HEK293 (cell line): ENCODE results near the gene TCF7L2.
A peak's percentile ranks its signal among the peaks of the same experiment; 100 is the strongest.

Experiments used
- BCL11B ChIP-seq: fragments of 450-650 bp; formaldehyde crosslinking; IDR thresholded peaks from 2 replicates; pipeline ENCODE4 v1.5.1; 2016; ENCODE audit warnings: low read depth, missing biosample characterization, missing genetic modification characterization
- GLIS2 ChIP-seq: fragments of 450-650 bp; formaldehyde crosslinking; IDR thresholded peaks from 2 replicates; pipeline ENCODE4 v1.5.1; 2016; ENCODE audit warnings: missing biosample characterization, missing genetic modification characterization
- HOXC10 ChIP-seq: sonication (generic); formaldehyde crosslinking; IDR thresholded peaks from 2 replicates; pipeline ENCODE4 v1.8.1; 2023; ENCODE audit warnings: mild to moderate bottlenecking, missing genetic modification reagents
- KLF10 ChIP-seq: fragments of 450-650 bp; IDR thresholded peaks from 2 replicates; pipeline ENCODE4 v1.5.1; 2018; ENCODE audit warnings: missing biosample characterization, mild to moderate bottlenecking, missing genetic modification characterization
- KLF8 ChIP-seq: fragments of 450-650 bp; formaldehyde crosslinking; IDR thresholded peaks from 2 replicates; pipeline ENCODE4 v1.5.1; 2016; ENCODE audit warnings: missing biosample characterization, missing genetic modification characterization
- MEIS1 ChIP-seq: sonication (generic); formaldehyde crosslinking; IDR thresholded peaks from 2 replicates; pipeline ENCODE4 v1.8.1; 2022; ENCODE audit warnings: missing genetic modification reagents, mild to moderate bottlenecking, borderline replicate concordance
- PRDM1 ChIP-seq: fragments of 450-650 bp; formaldehyde crosslinking; IDR thresholded peaks from 2 replicates; pipeline ENCODE4; 2016; ENCODE audit warnings: missing biosample characterization, missing genetic modification characterization
- SP3 ChIP-seq: fragments of 450-650 bp; formaldehyde crosslinking; IDR thresholded peaks from 2 replicates; pipeline ENCODE4 v1.5.1; 2016; ENCODE audit warnings: missing biosample characterization, missing genetic modification characterization
- ZBTB20 ChIP-seq: fragments of 450-650 bp; formaldehyde crosslinking; IDR thresholded peaks from 2 replicates; pipeline ENCODE4 v1.5.1; 2016; ENCODE audit warnings: missing biosample characterization, missing genetic modification characterization
- ZBTB8A ChIP-seq: fragments of 450-650 bp; formaldehyde crosslinking; IDR thresholded peaks from 2 replicates; pipeline ENCODE4 v1.5.1; 2016; ENCODE audit warnings: missing biosample characterization, missing genetic modification characterization
- ZEB2 ChIP-seq: fragments of 450-650 bp; formaldehyde crosslinking; IDR thresholded peaks from 2 replicates; pipeline ENCODE4 v1.5.1; 2016; ENCODE audit warnings: missing biosample characterization, missing genetic modification characterization
- ZFP37 ChIP-seq: fragments of 450-650 bp; formaldehyde crosslinking; IDR thresholded peaks from 2 replicates; pipeline ENCODE4 v1.5.1; 2016; ENCODE audit warnings: missing biosample characterization, missing genetic modification characterization
- ZFP41 ChIP-seq: fragments of 450-650 bp; formaldehyde crosslinking; IDR thresholded peaks from 2 replicates; pipeline ENCODE4 v1.5.1; 2016; ENCODE audit warnings: missing biosample characterization, missing genetic modification characterization, borderline replicate concordance
- ZNF10 ChIP-seq: fragments of 450-650 bp; formaldehyde crosslinking; IDR thresholded peaks from 2 replicates; pipeline ENCODE4 v1.5.1; 2017; ENCODE audit warnings: missing biosample characterization, missing genetic modification characterization
- ZNF112 ChIP-seq: fragments of 450-650 bp; formaldehyde crosslinking; IDR thresholded peaks from 2 replicates; pipeline ENCODE4 v1.5.0; 2017; ENCODE audit warnings: missing biosample characterization, missing genetic modification characterization
- ZNF155 ChIP-seq: fragments of 450-650 bp; formaldehyde crosslinking; IDR thresholded peaks from 2 replicates; pipeline ENCODE4 v1.5.1; 2016; ENCODE audit warnings: missing biosample characterization, missing genetic modification characterization
- ZNF23 ChIP-seq: fragments of 450-650 bp; formaldehyde crosslinking; IDR thresholded peaks from 2 replicates; pipeline ENCODE4 v1.5.1; 2016; ENCODE audit warnings: missing biosample characterization, missing genetic modification characterization, borderline replicate concordance
- ZNF266 ChIP-seq: fragments of 450-650 bp; formaldehyde crosslinking; IDR thresholded peaks from 2 replicates; pipeline ENCODE4 v1.5.1; 2016; ENCODE audit warnings: missing biosample characterization, missing genetic modification characterization, low read depth
- ZNF335 ChIP-seq: fragments of 450-650 bp; formaldehyde crosslinking; conservative IDR thresholded peaks from 2 replicates; pipeline ENCODE4 v1.5.1; 2016; ENCODE audit warnings: missing biosample characterization, missing genetic modification characterization
- ZNF416 ChIP-seq: fragments of 450-650 bp; formaldehyde crosslinking; IDR thresholded peaks from 2 replicates; pipeline ENCODE4 v1.5.1; 2016; ENCODE audit warnings: missing biosample characterization, missing genetic modification characterization
- ZNF571 ChIP-seq: fragments of 450-650 bp; formaldehyde crosslinking; IDR thresholded peaks from 2 replicates; pipeline ENCODE4 v1.5.0; 2017; ENCODE audit warnings: missing biosample characterization, missing genetic modification characterization
- ZNF76 ChIP-seq: fragments of 450-650 bp; formaldehyde crosslinking; IDR thresholded peaks from 2 replicates; pipeline ENCODE4; 2016; ENCODE audit warnings: low read depth, missing biosample characterization, missing genetic modification characterization, borderline replicate concordance
- ZSCAN30 ChIP-seq: fragments of 450-650 bp; IDR thresholded peaks from 2 replicates; pipeline ENCODE4 v1.5.1; 2018; ENCODE audit warnings: missing biosample characterization, mild to moderate bottlenecking, missing genetic modification characterization, moderate library complexity
- TF ChIP-seq, protein P1 (sequence below): fragments of 450-650 bp; formaldehyde crosslinking; IDR thresholded peaks from 2 replicates; pipeline ENCODE4 v1.5.1; 2017; ENCODE audit warnings: missing biosample characterization, missing genetic modification characterization
- TF ChIP-seq, protein P2 (sequence below): fragments of 450-650 bp; formaldehyde crosslinking; IDR thresholded peaks from 2 replicates; pipeline ENCODE4 v1.5.1; 2017; ENCODE audit warnings: missing biosample characterization, missing genetic modification characterization
- TF ChIP-seq, protein P3 (sequence below): fragments of 450-650 bp; formaldehyde crosslinking; IDR thresholded peaks from 2 replicates; pipeline ENCODE4 v1.5.1; 2016; ENCODE audit warnings: missing biosample characterization, missing genetic modification characterization
- TF ChIP-seq, protein P4 (sequence below): fragments of 450-650 bp; formaldehyde crosslinking; IDR thresholded peaks from 2 replicates; pipeline ENCODE4 v1.5.1; 2016; ENCODE audit warnings: missing biosample characterization, missing genetic modification characterization
- TF ChIP-seq, protein P5 (sequence below): fragments of 450-650 bp; formaldehyde crosslinking; IDR thresholded peaks from 2 replicates; pipeline ENCODE4 v1.5.1; 2016; ENCODE audit warnings: missing biosample characterization, missing genetic modification characterization, borderline replicate concordance
- TF ChIP-seq, protein P6 (sequence below): fragments of 450-650 bp; formaldehyde crosslinking; IDR thresholded peaks from 2 replicates; pipeline ENCODE4 v1.5.1; 2017; ENCODE audit warnings: missing biosample characterization, missing genetic modification characterization

TCF7L2 gene

DNA sequence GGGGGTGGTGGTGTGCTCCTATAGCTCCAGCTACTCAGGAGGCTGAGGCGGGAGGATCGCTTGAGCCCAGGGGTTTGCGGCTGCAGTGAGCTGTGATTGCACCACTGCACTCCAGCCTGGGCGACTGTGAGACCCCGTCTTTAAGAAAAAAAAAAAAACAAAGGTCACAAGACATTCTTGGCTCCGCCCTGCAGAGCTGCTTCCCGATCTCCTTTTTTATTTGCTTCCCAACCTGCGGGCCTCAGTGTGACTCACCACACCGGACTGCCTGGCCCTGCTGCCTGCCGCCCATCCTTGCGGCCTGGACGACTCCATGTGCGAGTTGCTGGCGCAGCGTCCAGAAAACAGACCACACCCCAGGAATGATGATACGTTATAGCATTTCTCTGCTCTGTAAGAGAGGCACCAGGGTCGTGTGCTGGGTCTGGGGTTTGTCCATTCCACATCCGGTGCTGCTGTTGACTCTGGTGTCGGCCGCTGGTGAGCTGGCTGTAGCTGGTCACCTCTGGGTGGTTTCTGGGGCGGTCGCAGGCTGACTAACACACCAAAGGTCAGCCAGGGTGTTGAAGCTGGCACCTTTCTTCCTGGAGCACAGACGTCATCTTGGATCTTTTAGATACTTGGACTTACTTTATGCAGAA, 123.6 kb downstream of the TCF7L2 start (continued):
- TF ChIP-seq MEIS1 (CRISPR knock-in tag) (no peak), HOXC10 (CRISPR knock-in tag) (no peak), KLF10 (tag by site-specific recombination) (no peak), SP3 (peak; percentile 40; the same call in 1 of the 2 replicates), BCL11B (tag by site-specific recombination) (no peak), ZNF335 (peak; percentile 88), ZBTB8A (tag by site-specific recombination) (no peak), ZNF416 (tag by site-specific recombination) (no peak), ZNF155 (tag by site-specific recombination) (no peak), ZNF266 (tag by site-specific recombination) (no peak), ZNF10 (tag by site-specific recombination) (no peak), ZSCAN30 (peak; percentile 34; the same call in 1 of the 2 replicates), ZFP41 (no peak), ZEB2 (tag by site-specific recombination) (peak; percentile 51; the same call in 1 of the 2 replicates), ZBTB20 (tag by site-specific recombination) (peak; percentile 44), ZFP37 (tag by site-specific recombination) (0 out of 2 replicates have a peak, but pooled peaks have one; percentile 21), KLF8 (tag by site-specific recombination) (peak; percentile 64; the same call in 1 of the 2 replicates), ZNF76 (no peak), GLIS2 (tag by site-specific recombination) (peak; percentile 29; the same call in 1 of the 2 replicates), ZNF112 (tag by site-specific recombination) (no peak), ZNF571 (no peak), PRDM1 (no peak), ZNF23 (tag by site-specific recombination) (no peak)
- TF ChIP-seq, protein P1, sequence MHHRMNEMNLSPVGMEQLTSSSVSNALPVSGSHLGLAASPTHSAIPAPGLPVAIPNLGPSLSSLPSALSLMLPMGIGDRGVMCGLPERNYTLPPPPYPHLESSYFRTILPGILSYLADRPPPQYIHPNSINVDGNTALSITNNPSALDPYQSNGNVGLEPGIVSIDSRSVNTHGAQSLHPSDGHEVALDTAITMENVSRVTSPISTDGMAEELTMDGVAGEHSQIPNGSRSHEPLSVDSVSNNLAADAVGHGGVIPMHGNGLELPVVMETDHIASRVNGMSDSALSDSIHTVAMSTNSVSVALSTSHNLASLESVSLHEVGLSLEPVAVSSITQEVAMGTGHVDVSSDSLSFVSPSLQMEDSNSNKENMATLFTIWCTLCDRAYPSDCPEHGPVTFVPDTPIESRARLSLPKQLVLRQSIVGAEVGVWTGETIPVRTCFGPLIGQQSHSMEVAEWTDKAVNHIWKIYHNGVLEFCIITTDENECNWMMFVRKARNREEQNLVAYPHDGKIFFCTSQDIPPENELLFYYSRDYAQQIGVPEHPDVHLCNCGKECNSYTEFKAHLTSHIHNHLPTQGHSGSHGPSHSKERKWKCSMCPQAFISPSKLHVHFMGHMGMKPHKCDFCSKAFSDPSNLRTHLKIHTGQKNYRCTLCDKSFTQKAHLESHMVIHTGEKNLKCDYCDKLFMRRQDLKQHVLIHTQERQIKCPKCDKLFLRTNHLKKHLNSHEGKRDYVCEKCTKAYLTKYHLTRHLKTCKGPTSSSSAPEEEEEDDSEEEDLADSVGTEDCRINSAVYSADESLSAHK = no peak
- TF ChIP-seq, protein P2, sequence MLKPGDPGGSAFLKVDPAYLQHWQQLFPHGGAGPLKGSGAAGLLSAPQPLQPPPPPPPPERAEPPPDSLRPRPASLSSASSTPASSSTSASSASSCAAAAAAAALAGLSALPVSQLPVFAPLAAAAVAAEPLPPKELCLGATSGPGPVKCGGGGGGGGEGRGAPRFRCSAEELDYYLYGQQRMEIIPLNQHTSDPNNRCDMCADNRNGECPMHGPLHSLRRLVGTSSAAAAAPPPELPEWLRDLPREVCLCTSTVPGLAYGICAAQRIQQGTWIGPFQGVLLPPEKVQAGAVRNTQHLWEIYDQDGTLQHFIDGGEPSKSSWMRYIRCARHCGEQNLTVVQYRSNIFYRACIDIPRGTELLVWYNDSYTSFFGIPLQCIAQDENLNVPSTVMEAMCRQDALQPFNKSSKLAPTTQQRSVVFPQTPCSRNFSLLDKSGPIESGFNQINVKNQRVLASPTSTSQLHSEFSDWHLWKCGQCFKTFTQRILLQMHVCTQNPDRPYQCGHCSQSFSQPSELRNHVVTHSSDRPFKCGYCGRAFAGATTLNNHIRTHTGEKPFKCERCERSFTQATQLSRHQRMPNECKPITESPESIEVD (tag by site-specific recombination) = no peak
- TF ChIP-seq, protein P3, sequence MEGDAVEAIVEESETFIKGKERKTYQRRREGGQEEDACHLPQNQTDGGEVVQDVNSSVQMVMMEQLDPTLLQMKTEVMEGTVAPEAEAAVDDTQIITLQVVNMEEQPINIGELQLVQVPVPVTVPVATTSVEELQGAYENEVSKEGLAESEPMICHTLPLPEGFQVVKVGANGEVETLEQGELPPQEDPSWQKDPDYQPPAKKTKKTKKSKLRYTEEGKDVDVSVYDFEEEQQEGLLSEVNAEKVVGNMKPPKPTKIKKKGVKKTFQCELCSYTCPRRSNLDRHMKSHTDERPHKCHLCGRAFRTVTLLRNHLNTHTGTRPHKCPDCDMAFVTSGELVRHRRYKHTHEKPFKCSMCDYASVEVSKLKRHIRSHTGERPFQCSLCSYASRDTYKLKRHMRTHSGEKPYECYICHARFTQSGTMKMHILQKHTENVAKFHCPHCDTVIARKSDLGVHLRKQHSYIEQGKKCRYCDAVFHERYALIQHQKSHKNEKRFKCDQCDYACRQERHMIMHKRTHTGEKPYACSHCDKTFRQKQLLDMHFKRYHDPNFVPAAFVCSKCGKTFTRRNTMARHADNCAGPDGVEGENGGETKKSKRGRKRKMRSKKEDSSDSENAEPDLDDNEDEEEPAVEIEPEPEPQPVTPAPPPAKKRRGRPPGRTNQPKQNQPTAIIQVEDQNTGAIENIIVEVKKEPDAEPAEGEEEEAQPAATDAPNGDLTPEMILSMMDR (tag by site-specific recombination) = no peak
- TF ChIP-seq, protein P4, sequence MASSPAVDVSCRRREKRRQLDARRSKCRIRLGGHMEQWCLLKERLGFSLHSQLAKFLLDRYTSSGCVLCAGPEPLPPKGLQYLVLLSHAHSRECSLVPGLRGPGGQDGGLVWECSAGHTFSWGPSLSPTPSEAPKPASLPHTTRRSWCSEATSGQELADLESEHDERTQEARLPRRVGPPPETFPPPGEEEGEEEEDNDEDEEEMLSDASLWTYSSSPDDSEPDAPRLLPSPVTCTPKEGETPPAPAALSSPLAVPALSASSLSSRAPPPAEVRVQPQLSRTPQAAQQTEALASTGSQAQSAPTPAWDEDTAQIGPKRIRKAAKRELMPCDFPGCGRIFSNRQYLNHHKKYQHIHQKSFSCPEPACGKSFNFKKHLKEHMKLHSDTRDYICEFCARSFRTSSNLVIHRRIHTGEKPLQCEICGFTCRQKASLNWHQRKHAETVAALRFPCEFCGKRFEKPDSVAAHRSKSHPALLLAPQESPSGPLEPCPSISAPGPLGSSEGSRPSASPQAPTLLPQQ (tag by site-specific recombination) = 0 out of 2 replicates have a peak, but pooled peaks have one; percentile 30
- TF ChIP-seq, protein P5, sequence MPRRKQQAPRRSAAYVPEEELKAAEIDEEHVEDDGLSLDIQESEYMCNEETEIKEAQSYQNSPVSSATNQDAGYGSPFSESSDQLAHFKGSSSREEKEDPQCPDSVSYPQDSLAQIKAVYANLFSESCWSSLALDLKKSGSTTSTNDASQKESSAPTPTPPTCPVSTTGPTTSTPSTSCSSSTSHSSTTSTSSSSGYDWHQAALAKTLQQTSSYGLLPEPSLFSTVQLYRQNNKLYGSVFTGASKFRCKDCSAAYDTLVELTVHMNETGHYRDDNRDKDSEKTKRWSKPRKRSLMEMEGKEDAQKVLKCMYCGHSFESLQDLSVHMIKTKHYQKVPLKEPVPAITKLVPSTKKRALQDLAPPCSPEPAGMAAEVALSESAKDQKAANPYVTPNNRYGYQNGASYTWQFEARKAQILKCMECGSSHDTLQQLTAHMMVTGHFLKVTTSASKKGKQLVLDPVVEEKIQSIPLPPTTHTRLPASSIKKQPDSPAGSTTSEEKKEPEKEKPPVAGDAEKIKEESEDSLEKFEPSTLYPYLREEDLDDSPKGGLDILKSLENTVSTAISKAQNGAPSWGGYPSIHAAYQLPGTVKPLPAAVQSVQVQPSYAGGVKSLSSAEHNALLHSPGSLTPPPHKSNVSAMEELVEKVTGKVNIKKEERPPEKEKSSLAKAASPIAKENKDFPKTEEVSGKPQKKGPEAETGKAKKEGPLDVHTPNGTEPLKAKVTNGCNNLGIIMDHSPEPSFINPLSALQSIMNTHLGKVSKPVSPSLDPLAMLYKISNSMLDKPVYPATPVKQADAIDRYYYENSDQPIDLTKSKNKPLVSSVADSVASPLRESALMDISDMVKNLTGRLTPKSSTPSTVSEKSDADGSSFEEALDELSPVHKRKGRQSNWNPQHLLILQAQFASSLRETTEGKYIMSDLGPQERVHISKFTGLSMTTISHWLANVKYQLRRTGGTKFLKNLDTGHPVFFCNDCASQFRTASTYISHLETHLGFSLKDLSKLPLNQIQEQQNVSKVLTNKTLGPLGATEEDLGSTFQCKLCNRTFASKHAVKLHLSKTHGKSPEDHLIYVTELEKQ = no peak
- TF ChIP-seq, protein P6, sequence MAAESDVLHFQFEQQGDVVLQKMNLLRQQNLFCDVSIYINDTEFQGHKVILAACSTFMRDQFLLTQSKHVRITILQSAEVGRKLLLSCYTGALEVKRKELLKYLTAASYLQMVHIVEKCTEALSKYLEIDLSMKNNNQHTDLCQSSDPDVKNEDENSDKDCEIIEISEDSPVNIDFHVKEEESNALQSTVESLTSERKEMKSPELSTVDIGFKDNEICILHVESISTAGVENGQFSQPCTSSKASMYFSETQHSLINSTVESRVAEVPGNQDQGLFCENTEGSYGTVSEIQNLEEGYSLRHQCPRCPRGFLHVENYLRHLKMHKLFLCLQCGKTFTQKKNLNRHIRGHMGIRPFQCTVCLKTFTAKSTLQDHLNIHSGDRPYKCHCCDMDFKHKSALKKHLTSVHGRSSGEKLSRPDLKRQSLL (tag by site-specific recombination) = 0 out of 2 replicates have a peak, but pooled peaks have one; percentile 16
